ENCODE results near the gene TRAPPC5.
"Not testable (repeated sequence)": the region's sequence is repeated elsewhere in the genome, so short reads cannot be mapped to it uniquely, and the experiment has no call there.

Gene TRAPPC5

DNA sequence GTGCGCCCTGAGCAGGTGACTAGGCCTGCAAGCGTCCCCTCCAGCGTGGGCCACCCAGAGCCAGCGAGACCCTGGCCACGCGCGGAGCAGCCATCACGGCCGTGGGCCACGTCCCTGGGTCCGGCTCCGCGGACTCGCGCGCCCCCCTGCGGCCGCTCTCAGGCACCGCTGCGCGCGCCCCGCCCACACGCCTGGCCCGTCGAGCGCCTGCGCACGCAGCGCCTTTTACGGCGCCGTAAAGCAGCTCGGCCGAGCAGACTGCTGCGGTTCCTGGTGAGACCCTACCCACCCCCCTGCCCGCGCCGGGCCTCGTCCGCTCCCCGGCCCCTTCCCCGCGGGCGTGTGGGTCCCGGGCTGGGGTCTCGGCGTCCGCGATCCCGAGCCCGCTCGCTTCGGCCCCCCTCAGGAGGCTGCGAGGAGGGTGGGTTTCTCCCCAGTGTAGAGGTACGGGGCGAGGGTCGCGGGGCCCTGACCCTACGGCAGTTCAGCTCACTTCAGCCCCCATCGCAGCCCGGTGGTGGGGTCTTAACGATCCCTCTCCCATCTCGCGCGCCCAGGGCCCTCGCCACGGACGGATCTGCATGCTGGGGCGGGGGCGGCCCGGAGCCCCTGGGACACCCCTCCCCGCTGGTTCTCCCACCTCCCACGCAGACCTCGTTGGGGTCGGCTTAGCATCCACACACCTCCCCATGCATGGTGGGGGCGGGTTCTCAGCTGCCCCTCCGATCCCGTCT lies at the start of gene TRAPPC5:
Gene TRAPPC5 (plus strand): TSS at position 228 of the 734 bp plus-strand sequence. CDS start 1,421 bp downstream, outside the sequence.
- DNase-seq, result no peak

GRCh38 chr19:7631577-7631976 lies 49.1 kb upstream of the TRAPPC5 start:
- no peak for DNase-seq

- no peak for DNase-seq
Measured at GRCh38 chr19:7632340-7633203, 48.1 kb upstream of the TRAPPC5 start.

DNA sequence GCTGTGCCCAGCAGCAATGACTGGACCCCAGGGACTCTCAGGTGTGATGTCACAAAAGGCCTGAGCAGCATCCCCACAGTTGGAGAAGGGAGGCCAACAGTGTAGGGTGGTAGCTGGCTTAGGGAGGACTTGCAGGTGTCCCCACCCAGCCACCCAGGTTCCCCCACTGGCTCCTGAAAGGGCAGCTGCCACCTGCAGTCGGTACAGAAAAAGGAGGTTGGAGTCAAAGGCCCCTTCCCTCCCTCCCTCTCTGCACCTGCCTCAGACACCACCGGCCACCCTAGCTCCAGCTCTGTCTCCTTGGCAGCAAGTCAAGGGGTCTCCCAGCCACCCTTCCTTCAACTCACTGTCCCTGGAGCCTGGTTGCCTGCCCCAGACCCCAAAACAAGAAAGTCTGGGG lies 46.9 kb upstream of the TRAPPC5 start, which contains the start of gene PCP2:
Gene PCP2 (minus strand): TSS at position 22 of the 400 bp plus-strand sequence. CDS start 262 bp downstream, outside the sequence.
- DNase-seq, result no peak

DNA sequence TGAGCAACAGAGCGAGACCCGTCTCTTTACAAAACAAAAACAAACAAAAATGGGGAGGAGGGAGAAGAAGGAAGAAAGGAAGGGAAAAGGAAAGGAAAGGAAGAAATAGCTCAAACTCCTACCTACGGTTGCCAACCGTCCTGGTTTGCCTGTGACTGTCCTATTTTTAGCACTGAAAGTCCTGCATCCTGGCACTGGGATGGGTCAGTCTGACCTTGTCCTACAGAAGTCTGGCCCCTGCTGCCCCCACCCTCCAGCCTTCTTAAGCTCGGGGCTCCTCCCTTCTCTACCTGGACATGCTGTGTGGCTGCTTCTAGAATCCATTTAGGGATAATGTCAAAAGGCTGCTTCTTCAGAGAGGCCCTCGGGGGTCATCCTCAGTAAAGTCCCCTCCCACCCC lies 45.0 kb upstream of the TRAPPC5 start:
- DNase-seq, result no peak

- no peak for DNase-seq
Measured at GRCh38 chr19:7636317-7636690, 44.3 kb upstream of the TRAPPC5 start.

DNA sequence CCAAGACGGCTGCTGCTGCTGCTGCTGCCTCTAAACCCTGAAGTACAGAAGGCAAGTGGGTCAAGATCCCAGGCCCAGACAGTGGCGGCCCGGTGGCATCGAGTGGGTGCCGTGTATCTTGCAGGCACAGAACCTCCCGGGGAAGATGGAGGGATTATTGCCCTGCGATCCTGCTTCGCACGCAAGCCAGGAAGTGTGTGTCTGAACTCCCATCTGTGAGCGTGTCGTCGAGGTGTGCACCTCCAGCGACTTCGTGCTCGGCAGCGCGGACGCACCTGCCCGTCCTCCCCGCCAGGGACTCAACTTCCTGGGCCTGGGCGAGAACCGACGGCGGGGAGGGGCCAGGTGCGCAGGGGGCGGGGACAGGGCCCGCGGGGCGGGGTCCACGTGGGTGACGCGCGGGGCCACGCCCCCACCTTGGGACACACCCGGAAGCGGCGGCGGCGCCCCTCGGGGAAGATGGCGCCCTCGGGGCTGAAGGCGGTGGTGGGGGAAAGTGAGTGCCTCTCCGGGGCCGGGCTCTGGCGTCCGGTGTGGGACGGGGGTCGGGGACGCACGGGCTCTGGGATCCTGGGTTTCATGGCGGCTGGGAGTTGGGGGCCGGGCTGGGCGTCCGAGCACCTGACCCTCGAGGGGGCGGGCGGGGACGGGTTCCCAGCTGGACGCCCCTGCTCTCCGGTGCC lies 43.8 kb upstream of the TRAPPC5 start, which contains the start of gene STXBP2:
Gene STXBP2 (plus strand): TSS at position 420 of the 683 bp plus-strand sequence. CDS start 40 bp downstream, at position 460.
- no peak for DNase-seq

DNA sequence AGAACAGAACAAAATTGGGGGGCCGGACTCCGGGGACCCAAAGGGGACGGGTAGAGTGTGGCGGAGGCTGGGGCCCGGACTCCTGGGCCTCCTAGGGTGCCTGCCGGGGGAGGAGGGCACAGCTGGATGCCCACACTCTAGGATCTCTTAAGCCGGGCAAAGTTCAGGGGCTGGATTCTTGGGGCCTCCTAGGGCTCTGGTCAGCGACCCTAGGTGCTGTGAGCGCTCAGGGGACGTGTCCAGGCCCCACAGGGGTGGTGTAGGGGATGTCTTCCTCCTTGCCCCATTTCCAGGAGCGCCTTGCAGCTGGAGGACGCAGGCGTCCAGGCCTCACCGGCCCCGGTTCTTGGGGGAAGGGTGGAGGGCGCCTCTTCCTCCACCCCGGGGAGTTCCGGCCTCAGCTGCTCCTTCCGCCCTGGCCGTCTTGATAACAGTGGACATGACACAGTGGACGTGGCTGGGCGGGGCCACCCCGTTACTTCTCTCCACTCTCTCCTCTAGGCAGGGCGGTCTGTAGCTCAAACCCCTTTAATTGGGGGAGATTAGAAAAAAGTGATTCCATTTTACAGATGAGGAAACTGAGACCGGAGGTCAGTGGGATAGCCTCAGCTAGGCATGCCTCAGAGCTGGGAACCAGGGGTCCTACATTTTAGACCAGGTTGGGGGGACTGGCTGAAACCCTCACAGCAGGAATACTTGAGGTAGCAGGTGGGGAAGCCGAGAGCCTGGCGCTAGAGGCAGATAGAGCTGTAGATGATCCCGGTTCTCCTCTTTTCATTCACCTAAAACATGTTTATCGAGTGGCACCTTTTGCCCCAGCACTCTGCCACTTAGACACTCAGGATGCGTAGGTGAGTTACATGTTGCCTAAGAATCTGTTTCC lies 43.0 kb upstream of the TRAPPC5 start:
- DNase-seq, result no peak

DNA sequence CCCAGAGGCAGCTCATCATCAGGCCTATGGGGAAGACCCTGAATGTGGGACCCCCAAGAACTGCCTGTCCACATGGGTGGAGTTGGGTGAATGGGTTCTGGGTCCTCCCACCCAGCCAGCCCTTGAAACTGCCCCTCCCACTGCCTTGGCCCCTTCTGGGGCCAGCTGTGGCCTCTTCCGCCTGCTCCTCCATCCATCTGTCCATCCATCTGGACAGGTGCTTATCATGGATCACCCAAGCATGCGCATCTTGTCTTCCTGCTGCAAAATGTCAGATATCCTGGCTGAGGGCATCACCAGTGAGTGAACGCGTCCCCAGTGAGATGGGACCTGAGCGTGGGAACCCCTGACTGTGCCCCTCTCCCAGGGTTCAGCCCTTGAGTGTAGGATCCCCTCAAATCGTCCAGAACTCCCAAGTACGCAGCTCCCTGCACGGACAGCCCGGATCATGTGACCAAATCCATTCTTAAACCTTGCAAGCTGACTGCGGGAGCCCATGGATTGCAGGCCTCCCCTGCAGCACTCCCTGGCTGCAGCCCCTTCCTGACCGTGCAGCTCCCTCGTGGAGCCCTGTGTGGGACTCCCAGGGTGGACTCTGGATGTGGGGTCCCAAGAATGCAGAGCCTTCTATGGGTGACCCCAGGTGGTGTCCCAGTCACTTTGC lies 41.7 kb upstream of the TRAPPC5 start:
- no peak for DNase-seq

- no peak for DNase-seq
Measured at GRCh38 chr19:7639863-7640348, 40.7 kb upstream of the TRAPPC5 start.

DNA sequence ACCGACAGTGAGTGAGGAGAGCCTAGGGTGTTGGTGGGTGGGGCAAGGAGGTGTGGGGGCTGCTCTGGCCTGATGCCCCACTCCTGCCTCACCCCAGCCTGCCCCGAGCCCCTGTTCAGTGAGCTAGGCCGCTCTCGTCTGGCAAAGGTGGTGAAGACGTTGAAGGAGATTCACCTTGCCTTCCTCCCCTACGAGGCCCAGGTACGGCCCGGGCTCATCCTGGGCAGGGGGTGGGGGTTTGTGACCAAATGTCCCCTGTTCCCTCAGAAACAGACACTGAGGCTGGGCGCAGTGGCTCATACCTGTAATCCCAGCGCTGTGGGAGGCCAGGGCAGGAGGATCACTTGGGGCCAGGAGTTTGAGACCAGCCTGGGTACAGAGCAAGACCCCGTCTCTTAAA lies 39.8 kb upstream of the TRAPPC5 start:
- no peak for DNase-seq

DNA sequence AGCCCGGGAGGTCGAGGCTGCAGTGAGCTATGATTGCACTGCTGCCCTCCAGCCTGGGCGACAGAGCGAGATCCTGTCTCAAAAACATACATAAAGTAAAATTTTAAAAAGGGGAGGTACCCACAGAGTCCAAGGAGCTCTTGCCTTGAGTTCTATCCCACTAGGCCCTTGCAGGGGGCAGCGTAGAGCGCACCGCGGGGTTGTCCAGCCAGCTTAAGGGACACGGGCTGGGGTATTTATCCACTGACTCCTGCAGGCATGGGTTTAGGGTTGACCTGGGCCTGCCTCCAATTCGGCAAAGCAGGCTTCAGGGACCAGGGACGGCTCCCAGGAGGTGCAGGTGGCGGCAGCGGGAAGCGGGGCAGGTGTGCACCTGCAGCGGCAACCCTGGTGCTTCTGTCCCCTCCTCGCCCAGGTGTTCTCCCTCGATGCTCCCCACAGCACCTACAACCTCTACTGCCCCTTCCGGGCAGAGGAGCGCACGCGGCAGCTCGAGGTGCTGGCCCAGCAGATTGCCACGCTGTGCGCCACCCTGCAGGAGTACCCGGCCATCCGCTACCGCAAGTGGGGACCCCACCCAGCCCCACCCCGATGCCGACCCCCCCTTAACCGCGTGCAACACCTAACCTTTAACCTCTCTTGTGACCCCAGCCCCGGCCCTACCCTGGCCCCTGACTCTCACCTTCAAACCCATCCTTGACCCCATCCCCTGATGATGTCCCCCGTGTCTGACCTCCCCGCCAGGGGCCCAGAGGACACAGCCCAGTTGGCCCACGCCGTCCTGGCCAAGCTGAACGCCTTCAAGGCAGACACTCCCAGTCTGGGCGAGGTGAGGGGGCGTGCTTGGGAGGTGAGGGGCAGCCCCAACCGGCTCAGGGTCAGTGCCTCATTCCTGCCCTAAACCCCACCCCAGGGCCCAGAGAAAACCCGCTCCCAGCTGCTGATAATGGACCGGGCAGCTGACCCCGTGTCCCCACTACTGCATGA lies 39.0 kb upstream of the TRAPPC5 start:
- no peak for DNase-seq

DNA sequence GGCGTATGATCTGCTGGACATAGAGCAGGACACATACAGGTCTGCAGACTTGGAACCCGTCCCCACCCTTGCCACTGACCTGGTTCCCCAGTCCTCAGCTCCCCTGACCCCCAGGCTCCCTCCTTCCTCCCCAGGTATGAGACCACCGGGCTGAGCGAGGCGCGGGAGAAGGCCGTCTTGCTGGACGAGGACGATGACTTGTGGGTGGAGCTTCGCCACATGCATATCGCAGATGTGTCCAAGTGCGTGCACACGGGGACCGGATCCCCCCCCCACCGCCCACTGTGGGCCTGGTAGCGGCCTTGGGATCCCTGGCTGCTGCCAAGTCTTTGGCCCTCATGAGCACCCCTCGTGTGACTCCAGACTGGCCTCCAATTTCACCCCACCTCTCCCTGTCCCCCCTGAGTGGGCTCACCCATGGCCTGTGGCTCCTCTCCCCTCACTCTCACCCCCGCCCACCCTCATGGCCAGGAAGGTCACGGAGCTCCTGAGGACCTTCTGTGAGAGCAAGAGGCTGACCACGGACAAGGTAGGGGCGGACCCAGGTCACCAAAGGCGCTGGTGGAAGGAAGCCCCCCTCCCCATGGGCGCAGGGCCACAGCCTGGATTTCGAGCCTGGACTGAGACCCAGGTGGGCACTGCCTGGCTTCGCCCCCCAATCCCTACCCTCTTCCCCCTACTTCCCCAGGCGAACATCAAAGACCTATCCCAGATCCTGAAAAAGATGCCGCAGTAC lies 38.2 kb upstream of the TRAPPC5 start:
- no peak for DNase-seq

GRCh38 chr19:7643031-7643415 lies 37.6 kb upstream of the TRAPPC5 start:
- no peak for DNase-seq

DNA sequence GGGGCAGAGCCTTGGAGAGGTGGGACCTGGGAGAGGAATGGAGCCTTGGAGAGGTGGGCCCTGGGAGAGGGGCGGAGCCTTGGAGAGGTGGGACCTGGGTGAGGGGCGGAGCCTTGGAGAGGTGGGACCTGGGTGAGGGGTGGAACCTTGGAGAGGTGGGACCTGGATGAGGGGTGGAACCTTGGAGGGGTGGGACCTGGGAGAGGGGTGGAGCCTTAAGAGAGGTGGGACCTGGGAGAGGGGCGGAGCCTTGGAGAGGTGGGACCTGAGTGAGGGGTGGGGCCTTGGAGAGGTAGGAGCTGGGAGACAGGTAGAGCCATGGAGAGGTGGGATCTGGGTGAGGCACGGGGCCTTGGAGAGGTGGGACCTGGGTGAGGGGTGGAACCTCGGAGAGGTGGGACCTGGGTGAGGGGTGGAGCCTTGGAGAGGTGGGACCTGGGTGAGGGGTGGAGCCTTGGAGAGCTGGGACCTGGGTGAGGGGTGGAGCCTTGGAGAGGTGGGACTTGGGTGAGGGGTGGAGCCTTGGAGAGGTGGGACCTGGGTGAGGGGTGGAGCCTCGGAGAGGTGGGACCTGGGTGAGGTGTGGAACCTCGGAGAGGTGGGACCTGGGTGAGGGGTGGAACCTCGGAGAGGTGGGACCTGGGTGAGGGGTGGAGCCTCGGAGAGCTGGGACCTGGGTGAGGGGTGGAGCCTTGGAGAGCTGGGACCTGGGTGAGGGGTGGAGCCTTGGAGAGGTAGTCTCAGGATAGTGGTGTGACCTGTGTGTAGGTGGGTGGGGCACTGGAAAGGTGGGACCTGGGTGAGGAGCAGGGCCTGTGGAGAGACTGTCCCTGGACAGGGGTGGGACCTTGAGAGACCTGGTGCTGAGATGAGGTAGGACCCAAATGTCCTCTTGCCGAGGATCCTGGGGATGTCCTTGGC lies 36.7 kb upstream of the TRAPPC5 start:
- DNase-seq, result not testable (repeated sequence)

DNA sequence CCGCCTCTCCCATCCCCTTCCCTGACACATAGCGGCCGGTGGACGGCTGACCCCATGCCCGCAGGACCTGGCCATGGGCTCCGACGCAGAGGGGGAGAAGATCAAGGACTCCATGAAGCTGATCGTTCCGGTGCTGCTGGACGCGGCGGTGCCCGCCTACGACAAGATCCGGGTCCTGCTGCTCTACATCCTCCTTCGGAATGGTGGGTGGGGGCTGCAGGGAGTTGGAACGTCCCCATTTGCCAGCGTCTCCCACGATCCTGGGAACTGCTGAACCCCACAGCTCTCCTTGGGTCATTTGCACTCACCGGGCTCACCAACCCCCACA lies 36.1 kb upstream of the TRAPPC5 start:
- no peak for DNase-seq

DNA sequence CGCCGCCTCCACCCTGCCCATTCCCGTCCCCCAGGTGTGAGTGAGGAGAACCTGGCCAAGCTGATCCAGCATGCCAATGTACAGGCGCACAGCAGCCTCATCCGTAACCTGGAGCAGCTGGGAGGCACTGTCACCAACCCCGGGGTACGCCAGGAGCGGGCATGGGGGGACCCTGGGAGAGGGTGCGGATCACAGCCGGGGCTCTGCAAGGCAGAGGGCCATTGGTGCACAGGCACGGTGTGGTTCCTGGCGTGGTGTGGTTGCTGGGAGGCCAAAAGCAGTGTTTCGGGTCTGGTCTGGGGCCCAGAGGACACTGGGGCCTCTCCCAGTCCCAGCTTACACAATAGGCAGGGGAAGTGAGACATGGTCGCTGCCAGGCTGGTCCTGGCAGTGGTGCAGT lies 35.5 kb upstream of the TRAPPC5 start:
- DNase-seq, result no peak

- DNase-seq, result no peak
Measured at GRCh38 chr19:7645656-7646425, 34.8 kb upstream of the TRAPPC5 start.

All from SIG-M5 (cell line).